BJ (cell line): Measurements from ENCODE around the gene TMCO5A. TPM values are rescaled to one million over a fixed set of nuclear protein-coding genes. Genes with fewer than 3 reads are reported as not detected.

Experiments
- CTCF ChIA-PET: fragments of 350-600 bp; formaldehyde crosslinking; extraction: SDS; loops from one replicate; lab custom pipeline; 2021; ENCODE audit warnings: antibody characterized with exemption, inconsistent platforms; lab: Yijun Ruan, JAX
- POLR2A ChIA-PET: fragments of 300-600 bp; sonication (Branson Sonifier 250); formaldehyde crosslinking; extraction: SDS; loops from one replicate; lab custom pipeline; 2021; ENCODE audit warnings: antibody characterized with exemption; lab: Charles Lee
- DNase-seq: peaks from one replicate; pipeline ENCODE4 v3.0.0-alpha.2; 2011; ENCODE audit warnings: low read depth
- H3K27me3 ChIP-seq: 2 replicates; pipeline ENCODE4 v1.6.0; 2011; ENCODE audit warnings: low read length; ENCODE audit not compliant: control insufficient read depth, insufficient read depth
- H3K36me3 ChIP-seq: 2 replicates; pipeline ENCODE4 v1.5.1; 2011; ENCODE audit warnings: low read length; ENCODE audit not compliant: control insufficient read depth, insufficient read depth
- H3K4me3 ChIP-seq: 2 replicates; pipeline ENCODE4 v1.5.1; 2011; ENCODE audit warnings: low read depth, mild to moderate bottlenecking, control low read depth, low read length
- CTCF ChIP-seq: IDR thresholded peaks from 2 replicates; pipeline ENCODE4 v1.5.1; 2011; ENCODE audit warnings: low read depth, mild to moderate bottlenecking, control low read depth, inconsistent platforms, low read length, moderate library complexity; ENCODE audit not compliant: insufficient read depth
- polyA minus RNA-seq: library from RNA; depleted of rRNA, polyadenylated mRNA; stranded (reverse); fragments of >200 nt; gene quantifications from 2 replicates; pipeline ENCODE4 v1.2.3, GENCODE V29; 2011; rRNA and poly(A)+ RNA removed
- polyA plus RNA-seq: library from polyadenylated mRNA; depleted of rRNA; stranded (reverse); fragments of >200 nt; gene quantifications from 2 replicates; pipeline ENCODE4 v1.2.3, GENCODE V29; 2011; rRNA removed

TMCO5A gene
- not detected in 2 replicates for polyA plus RNA-seq
- polyA minus RNA-seq = not detected in 2 replicates

- ChIA-PET POLR2A (no interaction called here), CTCF (interaction anchor here (1.3 kb wide), 1 partner anchor 12 kb away, joined by 4 read pairs; no protein-coding TSS in a partner anchor)
- DNase-seq = no peak
- Histone ChIP-seq H3K36me3 (no peaks in the 10 kb centered on the region), H3K27me3 (no peaks in the 10 kb centered on the region), H3K4me3 (no peak within 1 kb of the TSS)
- no peak for TF ChIP-seq CTCF
These were observed at the start of gene TMCO5A for GRCh38 chr15:37934340-37934739. Gene TMCO5A (plus strand): TSS chr15:37934640. CDS start chr15:37936324, 1,684 bp downstream.

- POLR2A ChIA-PET = no interaction called here
- Histone ChIP-seq H3K4me3 (no peak overlapping the region), H3K27me3 (no peaks in the 10 kb centered on the region), H3K36me3 (no peaks in the 10 kb centered on the region)
- DNase-seq = no peak
- CTCF ChIA-PET = no interaction called here
- no peak for TF ChIP-seq CTCF
These were observed 48.8 kb upstream of the TMCO5A start for GRCh38 chr15:37885651-37886050.

- Histone ChIP-seq H3K27me3 (no peaks in the 10 kb centered on the region), H3K4me3 (no peak overlapping the region), H3K36me3 (no peaks in the 10 kb centered on the region)
- ChIA-PET CTCF (interaction anchor here (0.6 to 1.3 kb wide), 3 partner anchors 9 to 117 kb away, joined by 3 read pairs; no protein-coding TSS in a partner anchor), POLR2A (no interaction called here)
- DNase-seq = no peak
- no peak for TF ChIP-seq CTCF
These were observed 46.1 kb upstream of the TMCO5A start for GRCh38 chr15:37888356-37888755.

DNA sequence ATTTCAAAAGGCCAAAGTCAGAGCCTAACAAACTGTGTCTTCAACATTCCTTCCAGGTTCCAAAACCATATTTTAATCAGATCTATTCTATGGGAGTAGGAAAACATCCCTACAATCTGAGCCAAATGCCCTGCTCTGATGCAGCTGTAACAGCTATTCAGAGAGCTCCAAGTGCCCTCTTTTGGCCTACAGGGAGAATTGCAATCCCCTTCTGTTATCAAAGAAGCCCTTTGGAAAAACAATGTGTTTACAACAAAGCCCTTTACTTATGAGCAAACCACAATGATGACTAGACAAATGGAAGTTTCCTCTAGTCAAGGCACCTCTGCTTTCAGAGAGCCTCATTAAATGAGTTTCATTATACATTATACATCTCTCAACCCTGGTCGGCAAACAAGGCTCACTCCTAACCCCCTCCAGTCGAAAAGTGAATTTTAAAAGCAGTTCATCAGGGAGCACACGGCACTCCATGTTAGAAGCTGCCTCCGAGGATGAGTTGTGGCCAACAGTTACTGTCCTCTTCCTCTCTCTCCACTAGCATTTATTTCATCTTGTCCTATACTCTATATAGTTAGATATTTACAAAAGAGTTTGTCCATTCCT, 42.6 kb upstream of the TMCO5A start:
- no peaks in the 10 kb centered on the region for H3K36me3 ChIP-seq
- POLR2A ChIA-PET = no interaction called here
- no peak for DNase-seq
- peak; percentile 88 for TF ChIP-seq CTCF
- H3K4me3 ChIP-seq = no peak overlapping the region
- CTCF ChIA-PET = interaction anchor here (0.7 to 4.0 kb wide), 21 partner anchors 10 to 1058 kb away, joined by 3 to 61 read pairs (median 3); no protein-coding TSS in a partner anchor
- H3K27me3 ChIP-seq = no peaks in the 10 kb centered on the region

GRCh38 chr15:37893309-37893708, 41.1 kb upstream of the TMCO5A start:
- H3K27me3 ChIP-seq = no peaks in the 10 kb centered on the region
- no peak for TF ChIP-seq CTCF
- ChIA-PET CTCF (interaction anchor here (1.6 to 4.0 kb wide), 3 partner anchors 9 to 129 kb away, joined by 6 to 61 read pairs (median 27); no protein-coding TSS in a partner anchor), POLR2A (interaction anchor here (0.6 kb wide), 1 partner anchor 979 kb away, joined by 5 read pairs; no protein-coding TSS in a partner anchor)
- H3K4me3 ChIP-seq = no peak overlapping the region
- no peak for DNase-seq
- H3K36me3 ChIP-seq = no peaks in the 10 kb centered on the region
